Mesendoderm (in vitro differentiated cells): ENCODE data around the gene SMARCD1.

ENCODE experiments used
- DNase-seq: peaks from one replicate; pipeline ENCODE4 v3.0.0; 2013
- H2AK5ac ChIP-seq: 2 replicates; pipeline ENCODE4 v1.6.1; 2013; ENCODE audit warnings: low read length, inconsistent platforms
- H2BK120ac ChIP-seq: 2 replicates; pipeline ENCODE4 v1.6.1; 2013; ENCODE audit warnings: low read depth, mild to moderate bottlenecking, low read length, moderate library complexity, mixed read lengths
- H2BK15ac ChIP-seq: replicated peaks from 2 replicates; pipeline ENCODE4 v1.6.1; 2013; ENCODE audit warnings: low read depth, mild to moderate bottlenecking, moderate library complexity
- H2BK5ac ChIP-seq: 2 replicates; pipeline ENCODE4 v1.6.1; 2013; ENCODE audit warnings: low read length, inconsistent platforms
- H3K18ac ChIP-seq: 2 replicates; pipeline ENCODE4 v1.6.1; 2013; ENCODE audit warnings: mild to moderate bottlenecking, low read length, mixed read lengths
- H3K23ac ChIP-seq: one replicate; pipeline ENCODE4 v1.6.1; 2013; ENCODE audit warnings: low read length
- H3K27ac ChIP-seq: 2 replicates; pipeline ENCODE4 v1.5.1; 2013; ENCODE audit warnings: low read depth, mild to moderate bottlenecking, inconsistent platforms, low read length, moderate library complexity
- H3K27me3 ChIP-seq: 2 replicates; pipeline ENCODE4 v1.6.1; 2013; ENCODE audit warnings: low read length, control low read depth, mild to moderate bottlenecking, inconsistent platforms; ENCODE audit not compliant: insufficient read depth, poor library complexity
- H3K36me3 ChIP-seq: 2 replicates; pipeline ENCODE4 v1.6.1; 2013; ENCODE audit warnings: low read length, inconsistent platforms; ENCODE audit not compliant: control insufficient read depth, insufficient read depth
- H3K4ac ChIP-seq: one replicate; pipeline ENCODE4 v1.6.1; 2013; ENCODE audit warnings: low read depth, mild to moderate bottlenecking, low read length, moderate library complexity
- H3K4me1 ChIP-seq: 2 replicates; pipeline ENCODE4 v1.6.1; 2013; ENCODE audit warnings: low read depth, low read length, inconsistent platforms; ENCODE audit not compliant: control insufficient read depth
- H3K4me2 ChIP-seq: 2 replicates; pipeline ENCODE4 v1.6.1; 2013; ENCODE audit warnings: low read length
- H3K4me3 ChIP-seq: 2 replicates; pipeline ENCODE4 v1.5.1; 2013; ENCODE audit warnings: mild to moderate bottlenecking, low read length
- H3K56ac ChIP-seq: one replicate; pipeline ENCODE4 v1.6.1; 2013; ENCODE audit warnings: low read length
- H3K79me1 ChIP-seq: 2 replicates; pipeline ENCODE4 v1.6.1; 2013; ENCODE audit warnings: low read length, inconsistent platforms
- H3K79me2 ChIP-seq: 2 replicates; pipeline ENCODE4 v1.6.1; 2013; ENCODE audit warnings: mild to moderate bottlenecking, low read length; ENCODE audit not compliant: control insufficient read depth, insufficient read depth
- H3K9ac ChIP-seq: 2 replicates; pipeline ENCODE4 v1.6.1; 2013; ENCODE audit warnings: low read length, inconsistent platforms
- H4K5ac ChIP-seq: one replicate; pipeline ENCODE4 v1.6.1; 2013; ENCODE audit warnings: low read length
- H4K8ac ChIP-seq: one replicate; pipeline ENCODE4 v1.6.1; 2013; ENCODE audit warnings: low read depth, mild to moderate bottlenecking, control low read depth, low read length, moderate library complexity
- WGBS: extraction: QIAGEN DNeasy Blood & Tissue Kit; methylation state at CpG from one replicate; pipeline ENCODE4 v1.1.7; 2013; ENCODE audit warnings: low lambda C conversion rate, missing lambda C conversion rate; ENCODE audit not compliant: insufficient coverage; ENCODE audit errors: extremely low coverage; 5-methylcytosine and 5-hydroxymethylcytosine counted together

SMARCD1 gene

DNA sequence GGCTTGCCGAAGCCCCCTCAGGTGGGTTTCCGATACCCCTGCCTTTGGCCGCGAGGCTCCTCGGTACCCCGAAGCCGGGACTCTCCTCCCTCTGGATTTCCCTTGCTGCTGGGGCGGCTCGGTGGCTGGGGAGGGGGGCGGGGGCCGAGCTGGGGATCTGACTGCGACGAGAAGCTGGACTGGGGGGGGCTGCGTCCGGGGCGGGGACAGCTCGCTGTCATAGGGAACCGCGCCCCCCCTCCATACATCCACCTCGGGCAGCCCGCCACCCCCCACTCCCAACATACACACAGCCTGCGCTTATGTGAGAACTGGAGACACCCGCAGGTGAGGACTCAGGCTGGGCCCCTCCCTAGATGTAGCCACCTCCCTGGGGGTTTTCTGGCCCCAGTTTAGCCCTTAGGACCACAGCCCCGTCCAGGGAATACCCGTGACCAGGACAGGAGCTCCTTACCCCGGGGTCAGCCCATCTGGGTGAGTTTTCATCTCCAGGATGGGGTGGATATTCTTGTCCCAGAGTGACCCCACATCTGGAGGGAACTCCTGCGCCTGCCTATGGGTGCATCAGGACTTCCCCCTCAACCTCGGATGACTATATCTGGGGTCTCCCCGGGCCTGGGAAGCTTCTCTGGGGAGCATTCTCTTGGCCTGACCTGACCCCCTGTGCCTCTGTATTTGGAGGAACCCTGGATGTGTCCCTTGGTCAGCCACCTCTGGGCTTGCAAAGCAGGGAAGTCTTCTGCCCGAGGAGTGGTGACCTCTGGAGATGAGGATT lies 27.1 kb upstream of the SMARCD1 start:
- WGBS: no CpG with 5 or more reads among the region's 30 CpGs
- Histone ChIP-seq H3K4me3 (peak overlapping the region; percentile 4), H3K9ac (peak overlapping the region; percentile 24), H3K79me1 (no peaks in the 10 kb centered on the region), H3K27ac (no peak overlapping the region), H2BK5ac (no peak overlapping the region), H3K4ac (no peak overlapping the region), H3K79me2 (no peaks in the 10 kb centered on the region), H2BK120ac (no peak overlapping the region), H3K56ac (peak overlapping the region; percentile 61), H2BK15ac (no peak overlapping the region), H3K4me2 (peak overlapping the region; percentile 62), H3K4me1 (peaks cover 3% of the 10 kb centered on the region), H4K8ac (no peak overlapping the region), H3K23ac (no peak overlapping the region), H3K18ac (peak overlapping the region; percentile 22), H3K36me3 (no peaks in the 10 kb centered on the region), H2AK5ac (no peak overlapping the region), H3K27me3 (peaks cover 6% of the 10 kb centered on the region), H4K5ac (no peak overlapping the region)
- DNase-seq: no peak

DNA sequence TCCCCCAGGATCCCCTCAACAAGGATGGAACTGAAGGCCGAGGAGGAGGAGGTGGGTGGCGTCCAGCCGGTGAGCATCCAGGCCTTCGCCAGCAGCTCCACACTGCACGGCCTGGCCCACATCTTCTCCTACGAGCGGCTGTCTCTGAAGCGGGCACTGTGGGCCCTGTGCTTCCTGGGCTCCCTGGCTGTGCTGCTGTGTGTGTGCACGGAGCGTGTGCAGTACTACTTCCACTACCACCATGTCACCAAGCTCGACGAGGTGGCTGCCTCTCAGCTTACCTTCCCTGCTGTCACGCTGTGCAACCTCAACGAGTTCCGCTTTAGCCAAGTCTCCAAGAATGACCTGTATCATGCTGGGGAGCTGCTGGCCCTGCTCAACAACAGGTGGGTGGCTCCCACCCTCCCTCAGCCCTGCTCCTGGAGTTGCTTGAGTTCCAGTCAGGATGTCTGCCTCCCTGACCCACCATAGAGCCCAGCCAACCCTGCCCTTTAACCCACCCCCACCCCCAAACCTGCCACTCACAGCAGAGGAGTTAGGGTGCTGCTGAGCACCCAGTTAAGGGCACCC lies 26.3 kb upstream of the SMARCD1 start:
- H3K4me1 ChIP-seq: peaks cover 3% of the 10 kb centered on the region
- H3K4me2 ChIP-seq: no peak overlapping the region
- no peaks in the 10 kb centered on the region for H3K79me2 ChIP-seq
- H3K9ac ChIP-seq: no peak overlapping the region
- no CpG with 5 or more reads among the region's 15 CpGs for WGBS
- no peak overlapping the region for H3K18ac ChIP-seq
- no peak overlapping the region for H3K4ac ChIP-seq
- no peak overlapping the region for H4K8ac ChIP-seq
- H2BK120ac ChIP-seq: no peak overlapping the region
- no peak overlapping the region for H4K5ac ChIP-seq
- H3K27me3 ChIP-seq: peaks cover 6% of the 10 kb centered on the region
- no peak overlapping the region for H2BK5ac ChIP-seq
- no peak overlapping the region for H3K56ac ChIP-seq
- H2BK15ac ChIP-seq: no peak overlapping the region
- no peaks in the 10 kb centered on the region for H3K79me1 ChIP-seq
- no peak for DNase-seq
- no peak overlapping the region for H3K4me3 ChIP-seq
- no peak overlapping the region for H3K23ac ChIP-seq
- H2AK5ac ChIP-seq: no peak overlapping the region
- no peak overlapping the region for H3K27ac ChIP-seq
- H3K36me3 ChIP-seq: no peaks in the 10 kb centered on the region

DNA sequence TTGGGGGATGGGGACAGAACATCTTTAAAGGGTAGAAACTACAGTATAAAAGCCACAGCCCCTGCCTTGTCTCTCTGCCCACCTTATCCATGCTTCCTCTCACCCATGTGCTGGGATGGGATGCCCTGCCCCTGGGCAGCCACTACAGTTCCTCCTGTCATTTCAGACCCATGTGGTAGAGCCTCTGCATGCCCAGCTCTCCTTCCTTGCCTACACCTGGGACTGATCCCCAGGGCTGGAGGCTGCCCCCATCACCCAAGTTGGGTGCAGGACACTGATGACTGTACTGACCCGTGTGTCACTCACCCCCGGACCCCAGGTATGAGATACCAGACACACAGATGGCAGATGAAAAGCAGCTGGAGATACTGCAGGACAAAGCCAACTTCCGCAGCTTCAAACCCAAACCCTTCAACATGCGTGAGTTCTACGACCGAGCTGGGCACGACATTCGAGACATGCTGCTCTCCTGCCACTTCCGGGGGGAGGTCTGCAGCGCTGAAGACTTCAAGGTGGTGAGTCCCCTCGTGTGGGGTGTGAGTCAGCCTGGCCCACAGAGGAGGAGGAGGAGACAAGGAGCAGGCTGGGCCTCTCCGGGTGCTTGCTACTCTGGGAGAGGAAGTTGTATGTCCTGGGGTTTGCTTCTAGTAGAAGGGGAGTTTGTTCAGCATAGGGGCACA lies 25.6 kb upstream of the SMARCD1 start:
- Histone ChIP-seq H2BK120ac (no peak overlapping the region), H3K27me3 (peaks cover 6% of the 10 kb centered on the region), H3K56ac (no peak overlapping the region)

DNA sequence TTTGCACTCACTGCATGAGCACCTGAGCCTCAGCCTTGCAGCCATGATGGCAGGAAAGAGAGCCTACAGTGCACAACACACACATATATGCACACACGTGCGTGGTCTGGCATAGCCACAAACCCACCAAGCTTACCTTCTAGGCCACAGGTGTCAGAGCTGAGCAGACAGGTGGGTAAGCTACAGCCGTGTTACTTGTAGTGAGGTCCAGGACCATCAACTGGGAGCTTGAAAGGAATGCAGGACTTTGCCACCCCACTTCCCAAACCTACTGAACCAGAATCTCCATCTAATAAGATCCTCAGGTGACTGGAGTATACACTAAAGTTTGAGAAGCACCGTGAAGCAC lies 25.0 kb upstream of the SMARCD1 start:
- no peak overlapping the region for H3K9ac ChIP-seq
- H3K4me1 ChIP-seq: peaks cover 3% of the 10 kb centered on the region
- H2AK5ac ChIP-seq: no peak overlapping the region
- H3K27me3 ChIP-seq: peaks cover 6% of the 10 kb centered on the region
- no peak for DNase-seq
- no peaks in the 10 kb centered on the region for H3K79me1 ChIP-seq
- no peak overlapping the region for H3K18ac ChIP-seq
- no peaks in the 10 kb centered on the region for H3K36me3 ChIP-seq
- H2BK15ac ChIP-seq: no peak overlapping the region
- no peak overlapping the region for H3K27ac ChIP-seq
- H3K4me2 ChIP-seq: no peak overlapping the region
- H3K23ac ChIP-seq: no peak overlapping the region
- H2BK120ac ChIP-seq: no peak overlapping the region
- H3K56ac ChIP-seq: no peak overlapping the region
- no peak overlapping the region for H3K4me3 ChIP-seq
- H3K4ac ChIP-seq: no peak overlapping the region
- H2BK5ac ChIP-seq: no peak overlapping the region
- no peaks in the 10 kb centered on the region for H3K79me2 ChIP-seq
- no peak overlapping the region for H4K5ac ChIP-seq
- no peak overlapping the region for H4K8ac ChIP-seq
- WGBS: no CpG with 5 or more reads among the region's 4 CpGs

More for the DNA sequence above, 25.6 kb upstream of the SMARCD1 start:
- Histone ChIP-seq H3K4me3 (no peak overlapping the region), H3K4me1 (peaks cover 3% of the 10 kb centered on the region), H4K5ac (no peak overlapping the region), H4K8ac (no peak overlapping the region), H3K36me3 (no peaks in the 10 kb centered on the region), H2BK15ac (no peak overlapping the region), H3K18ac (no peak overlapping the region), H2BK5ac (no peak overlapping the region), H3K79me2 (no peaks in the 10 kb centered on the region), H3K4ac (no peak overlapping the region), H3K9ac (no peak overlapping the region), H3K23ac (no peak overlapping the region), H3K27ac (no peak overlapping the region), H3K79me1 (no peaks in the 10 kb centered on the region), H2AK5ac (no peak overlapping the region), H3K4me2 (no peak overlapping the region)
- DNase-seq: no peak
- no CpG with 5 or more reads among the region's 12 CpGs for WGBS

DNA sequence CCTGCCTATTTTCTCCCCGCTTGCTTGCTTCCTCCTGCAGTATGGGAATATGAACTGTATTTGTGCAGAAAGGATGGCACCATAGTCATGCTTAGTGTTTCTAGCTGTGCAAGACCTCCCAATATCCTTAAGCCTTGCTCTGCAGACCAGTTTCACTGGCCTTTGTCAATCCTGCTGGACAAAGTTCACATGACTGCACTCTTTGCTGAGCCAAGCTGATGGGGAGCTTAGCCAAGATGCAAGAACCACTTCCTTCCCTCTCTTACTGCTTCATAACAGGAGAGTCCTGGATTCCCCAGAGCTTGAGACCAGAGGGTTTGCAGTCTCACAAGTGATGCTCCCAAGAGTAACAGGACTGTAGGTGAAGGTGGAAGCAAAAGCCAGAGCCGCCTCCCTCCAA lies 24.0 kb upstream of the SMARCD1 start:
- Histone ChIP-seq H3K36me3 (no peaks in the 10 kb centered on the region), H2AK5ac (no peak overlapping the region), H3K4me3 (no peak overlapping the region), H3K79me2 (no peaks in the 10 kb centered on the region), H4K5ac (no peak overlapping the region), H3K23ac (no peak overlapping the region), H2BK120ac (no peak overlapping the region), H2BK15ac (no peak overlapping the region), H2BK5ac (no peak overlapping the region), H3K27me3 (peaks cover 6% of the 10 kb centered on the region), H3K4me2 (no peak overlapping the region), H3K4ac (no peak overlapping the region), H3K9ac (no peak overlapping the region), H3K56ac (no peak overlapping the region), H4K8ac (no peak overlapping the region), H3K27ac (no peak overlapping the region), H3K18ac (no peak overlapping the region), H3K4me1 (peaks cover 3% of the 10 kb centered on the region), H3K79me1 (no peaks in the 10 kb centered on the region)
- no peak for DNase-seq
- no CpG with 5 or more reads among the region's 2 CpGs for WGBS
